ENCODE results near the gene PDE8B. TPM values are rescaled to one million over a fixed set of nuclear protein-coding genes. Genes with fewer than 3 reads are reported as not detected.

PDE8B gene
- total RNA-seq, 4 donors from 2014 or later, result 0.16 to 1.3 (median 0.71) TPM; not detected in 1

GRCh38 chr5:77210964-77211690 lies 647 bp downstream of the PDE8B start:
- H3K27me3 ChIP-seq, result peaks cover 37 to 52% (median 48%) of the 10 kb centered on the region in 3 donors
- H3K9me3 ChIP-seq, result no peaks in the 10 kb centered on the region
- peak overlapping the region; percentile 7 to 43 (median 36) for H3K4me3 ChIP-seq
- ATAC-seq (peak in 1 of 2 donors; percentile 33), DNase-seq (no peak)
- TF ChIP-seq, protein P1, sequence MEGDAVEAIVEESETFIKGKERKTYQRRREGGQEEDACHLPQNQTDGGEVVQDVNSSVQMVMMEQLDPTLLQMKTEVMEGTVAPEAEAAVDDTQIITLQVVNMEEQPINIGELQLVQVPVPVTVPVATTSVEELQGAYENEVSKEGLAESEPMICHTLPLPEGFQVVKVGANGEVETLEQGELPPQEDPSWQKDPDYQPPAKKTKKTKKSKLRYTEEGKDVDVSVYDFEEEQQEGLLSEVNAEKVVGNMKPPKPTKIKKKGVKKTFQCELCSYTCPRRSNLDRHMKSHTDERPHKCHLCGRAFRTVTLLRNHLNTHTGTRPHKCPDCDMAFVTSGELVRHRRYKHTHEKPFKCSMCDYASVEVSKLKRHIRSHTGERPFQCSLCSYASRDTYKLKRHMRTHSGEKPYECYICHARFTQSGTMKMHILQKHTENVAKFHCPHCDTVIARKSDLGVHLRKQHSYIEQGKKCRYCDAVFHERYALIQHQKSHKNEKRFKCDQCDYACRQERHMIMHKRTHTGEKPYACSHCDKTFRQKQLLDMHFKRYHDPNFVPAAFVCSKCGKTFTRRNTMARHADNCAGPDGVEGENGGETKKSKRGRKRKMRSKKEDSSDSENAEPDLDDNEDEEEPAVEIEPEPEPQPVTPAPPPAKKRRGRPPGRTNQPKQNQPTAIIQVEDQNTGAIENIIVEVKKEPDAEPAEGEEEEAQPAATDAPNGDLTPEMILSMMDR (IDR thresholded peaks at IDR 0.05 in 4 of 5, conservative IDR thresholded peaks at IDR 0.05 in 1 of 5), result no peak
- no peak for TF ChIP-seq POLR2A (IDR thresholded peaks at IDR 0.05)
- no peak overlapping the region for H3K27ac ChIP-seq
- in situ Hi-C loops (cut with MboI; ENCODE audit: low sequenced_read_pairs in 4 of 4) (no loop called here), intact Hi-C loops (cut with DNase I; ENCODE audit: low total_unique reads) (no loop called here)
- no peaks in the 10 kb centered on the region for H3K36me3 ChIP-seq
- no peaks in the 10 kb centered on the region for H3K4me1 ChIP-seq

DNA sequence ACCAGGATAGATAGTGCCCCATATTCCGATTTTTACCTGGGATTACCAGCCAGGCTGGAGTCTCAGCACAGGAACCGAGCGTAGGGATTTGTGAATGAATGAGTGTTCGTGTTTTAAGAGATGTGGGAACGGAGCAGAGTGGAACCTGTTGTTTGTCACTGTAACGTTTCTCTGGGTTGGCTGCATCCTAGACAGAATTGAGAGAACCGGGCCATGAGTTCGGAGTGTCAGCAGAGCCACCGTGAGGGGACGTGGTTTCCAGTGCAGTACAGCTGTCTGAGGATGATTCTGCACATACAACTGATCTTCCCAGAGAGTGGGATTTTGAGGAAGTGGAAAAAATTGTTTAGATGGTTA lies 1.2 kb downstream of the PDE8B start:
- ATAC-seq, result no peak
- intact Hi-C loops (cut with DNase I; ENCODE audit: low total_unique reads), result no loop called here
- H3K9me3 ChIP-seq, result no peaks in the 10 kb centered on the region
- H3K36me3 ChIP-seq, result no peaks in the 10 kb centered on the region
- peak overlapping the region in 1 of 4 donors; percentile 43 for H3K4me3 ChIP-seq
- H3K27ac ChIP-seq, result no peak overlapping the region
- TF ChIP-seq, protein P1 (IDR thresholded peaks at IDR 0.05 in 4 of 5, conservative IDR thresholded peaks at IDR 0.05 in 1 of 5), result no peak
- no peak for TF ChIP-seq POLR2A (IDR thresholded peaks at IDR 0.05)
- in situ Hi-C loops (cut with MboI; ENCODE audit: low sequenced_read_pairs in 4 of 4), result no loop called here
- H3K27me3 ChIP-seq, result peaks cover 37 to 52% (median 48%) of the 10 kb centered on the region in 3 donors
- DNase-seq, result no peak
- H3K4me1 ChIP-seq, result no peaks in the 10 kb centered on the region

- H3K27me3 ChIP-seq, result peaks cover 37 to 52% (median 48%) of the 10 kb centered on the region in 3 donors
- H3K36me3 ChIP-seq, result no peaks in the 10 kb centered on the region
- no peak for TF ChIP-seq POLR2A (IDR thresholded peaks at IDR 0.05)
- TF ChIP-seq, protein P1 (IDR thresholded peaks at IDR 0.05 in 4 of 5, conservative IDR thresholded peaks at IDR 0.05 in 1 of 5), result no peak
- H3K4me1 ChIP-seq, result no peaks in the 10 kb centered on the region
- H3K9me3 ChIP-seq, result no peaks in the 10 kb centered on the region
- H3K4me3 ChIP-seq, result no peak overlapping the region
- in situ Hi-C loops (cut with MboI; ENCODE audit: low sequenced_read_pairs in 4 of 4) (no loop called here), intact Hi-C loops (cut with DNase I; ENCODE audit: low total_unique reads) (no loop called here)
- H3K27ac ChIP-seq, result no peak overlapping the region
- ATAC-seq, result no peak
- no peak for DNase-seq
Observed at GRCh38 chr5:77213601-77214000, 3.1 kb downstream of the PDE8B start.

- Histone ChIP-seq H3K4me1 (no peaks in the 10 kb centered on the region), H3K27me3 (peaks cover 37 to 52% (median 48%) of the 10 kb centered on the region in 3 donors), H3K4me3 (no peak overlapping the region), H3K27ac (no peak overlapping the region), H3K9me3 (no peaks in the 10 kb centered on the region), H3K36me3 (no peaks in the 10 kb centered on the region)
- DNase-seq, result no peak
- intact Hi-C loops (cut with DNase I; ENCODE audit: low total_unique reads) (no loop called here), in situ Hi-C loops (cut with MboI; ENCODE audit: low sequenced_read_pairs in 4 of 4) (no loop called here)
- no peak for TF ChIP-seq POLR2A (IDR thresholded peaks at IDR 0.05)
- TF ChIP-seq, protein P1 (IDR thresholded peaks at IDR 0.05 in 4 of 5, conservative IDR thresholded peaks at IDR 0.05 in 1 of 5), result no peak
- no peak for ATAC-seq
Observed at GRCh38 chr5:77214151-77214550, 3.7 kb downstream of the PDE8B start.

All from gastrocnemius medialis (tissue), 4 donors.